ENCODE results near the gene BZW1.
A peak's percentile ranks its signal among the peaks of the same experiment; 100 is the strongest.
"Not testable (repeated sequence)": the region's sequence is repeated elsewhere in the genome, so short reads cannot be mapped to it uniquely, and the experiment has no call there.

BZW1 gene

DNA sequence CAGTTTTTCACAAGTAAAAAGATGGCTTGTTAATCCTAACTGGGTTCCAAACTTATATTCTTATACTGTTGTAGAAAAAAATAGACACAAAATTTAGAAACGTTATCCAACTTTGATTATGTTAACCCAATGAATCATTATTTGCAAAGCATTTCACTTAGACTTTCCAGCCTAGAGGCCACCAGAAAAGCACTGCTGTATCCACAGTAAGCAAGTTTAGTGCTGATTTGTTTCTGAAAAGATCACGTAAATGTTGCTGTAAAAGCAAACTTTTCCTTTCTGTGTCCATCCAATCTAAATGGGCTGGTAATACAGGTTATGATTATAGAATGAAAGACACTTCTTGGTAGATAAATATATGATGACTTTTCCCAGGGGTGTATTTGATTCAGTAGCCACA, 17.6 kb upstream of the BZW1 start:
- DNase-seq: no peak

- peak in 1 of 4 experiments; percentile 0 for DNase-seq
Observed at GRCh38 chr2:200795028-200795440, 16.7 kb upstream of the BZW1 start.

GRCh38 chr2:200796561-200796960, 15.1 kb upstream of the BZW1 start:
- no peak for DNase-seq

DNA sequence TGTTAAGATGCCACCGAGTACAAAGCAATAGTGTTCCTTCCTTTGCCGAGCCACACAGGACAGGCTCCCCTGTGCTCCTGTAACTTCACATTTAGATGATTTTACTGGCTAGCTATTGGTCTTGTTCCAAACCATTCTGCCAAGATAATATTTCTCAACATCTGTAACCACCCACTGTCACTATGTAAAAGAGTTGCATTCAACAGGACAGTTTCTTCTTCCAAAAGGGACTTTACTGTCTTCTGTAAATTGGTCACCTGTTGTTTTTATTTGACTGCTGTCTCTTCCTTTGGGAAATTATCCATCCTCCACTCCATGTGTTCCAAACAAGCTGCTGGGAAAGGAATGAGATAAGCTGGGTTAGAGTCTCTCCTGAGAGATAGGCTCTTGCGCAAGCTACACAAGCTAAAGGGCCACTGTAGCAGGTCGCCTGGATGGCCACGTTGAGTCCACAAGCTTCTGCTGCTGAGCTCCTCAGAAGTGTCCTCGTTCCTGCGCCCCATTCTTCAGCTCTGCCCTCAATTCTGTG, 14.4 kb upstream of the BZW1 start:
- no peak for DNase-seq

- no peak for DNase-seq
Observed at GRCh38 chr2:200798514-200798913, 13.2 kb upstream of the BZW1 start.

GRCh38 chr2:200800458-200800857, 11.3 kb upstream of the BZW1 start:
- DNase-seq: no peak

DNA sequence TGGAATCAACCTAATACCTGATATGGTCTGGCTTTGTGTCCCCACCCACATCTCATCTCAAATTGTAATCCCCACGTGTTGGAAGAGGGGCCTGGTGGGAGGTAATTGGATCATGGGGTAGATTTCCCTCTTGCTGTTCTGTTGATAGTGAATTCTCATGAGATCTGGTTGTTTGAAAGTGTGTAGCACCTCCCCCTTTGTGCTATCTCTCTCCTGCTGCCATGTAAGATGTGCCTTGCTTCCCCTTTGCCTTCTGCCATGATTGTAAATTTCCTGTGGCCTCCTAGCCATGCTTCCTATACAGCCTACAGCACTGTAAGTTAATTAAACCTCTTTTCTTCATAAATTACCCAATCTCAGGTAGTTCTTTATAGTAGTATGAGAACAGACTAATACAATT, 10.3 kb upstream of the BZW1 start:
- DNase-seq: not testable (repeated sequence)

DNA sequence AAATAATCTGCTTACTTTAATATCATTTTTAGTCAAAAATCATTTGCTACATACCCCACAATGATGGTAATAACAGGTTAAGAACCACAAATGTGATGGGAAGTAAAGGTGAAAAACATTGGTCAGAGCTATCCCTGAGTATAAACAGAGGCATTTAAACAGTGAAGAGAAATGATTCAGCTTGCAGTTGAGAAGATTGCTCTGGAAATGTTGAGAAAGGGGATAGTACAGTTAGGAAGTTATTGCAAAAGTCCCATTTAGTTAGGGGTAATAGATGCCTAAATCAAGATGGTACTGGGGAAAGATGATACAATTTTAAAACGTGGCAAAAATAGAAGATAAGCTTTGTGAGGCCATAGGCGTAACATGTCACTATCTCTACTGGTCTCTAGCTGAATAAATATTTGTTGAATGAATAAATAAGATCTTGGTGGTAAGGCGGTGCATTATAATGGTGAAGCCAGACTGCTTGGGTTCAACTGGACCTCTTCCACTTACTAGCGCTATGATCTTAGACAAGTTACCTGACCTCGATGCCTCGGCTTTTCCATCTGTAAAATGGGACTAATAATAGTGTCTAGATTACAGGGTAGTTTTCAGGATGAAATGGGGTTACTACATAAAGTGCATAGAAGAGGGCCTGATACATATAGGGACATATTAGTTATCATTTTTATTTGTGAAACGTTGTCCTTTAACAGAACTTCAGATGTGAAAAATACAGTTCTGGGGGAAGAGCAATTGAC, 2.0 kb upstream of the BZW1 start:
- DNase-seq: no peak

- DNase-seq: no peak
Observed at GRCh38 chr2:200810252-200810997, 1.3 kb upstream of the BZW1 start.

DNA sequence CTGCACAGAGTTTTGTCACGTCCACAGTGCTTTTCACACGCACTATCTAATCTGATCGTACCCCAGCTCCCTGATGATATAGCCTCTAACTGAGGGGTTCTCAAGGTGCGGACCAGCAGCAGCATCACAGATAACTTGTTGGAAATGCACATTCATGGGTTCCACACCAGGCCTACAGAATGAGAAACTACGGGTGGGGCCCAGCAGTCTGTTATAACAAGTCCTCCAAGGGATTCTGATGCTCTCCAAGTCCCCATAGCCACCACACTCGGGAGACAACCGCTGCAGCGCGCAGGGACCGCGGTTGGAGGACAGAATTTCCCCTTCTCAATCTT, 745 bp upstream of the BZW1 start:
- DNase-seq: no peak

- DNase-seq: peak in 3 of 4 experiments; percentile 15 to 57 (median 21)
Observed at GRCh38 chr2:200812122-200813022, 662 bp downstream of the BZW1 start.

GRCh38 chr2:200814276-200814815, 2.6 kb downstream of the BZW1 start:
- no peak for DNase-seq

GRCh38 chr2:200814917-200815316, 3.2 kb downstream of the BZW1 start:
- DNase-seq: no peak

DNA sequence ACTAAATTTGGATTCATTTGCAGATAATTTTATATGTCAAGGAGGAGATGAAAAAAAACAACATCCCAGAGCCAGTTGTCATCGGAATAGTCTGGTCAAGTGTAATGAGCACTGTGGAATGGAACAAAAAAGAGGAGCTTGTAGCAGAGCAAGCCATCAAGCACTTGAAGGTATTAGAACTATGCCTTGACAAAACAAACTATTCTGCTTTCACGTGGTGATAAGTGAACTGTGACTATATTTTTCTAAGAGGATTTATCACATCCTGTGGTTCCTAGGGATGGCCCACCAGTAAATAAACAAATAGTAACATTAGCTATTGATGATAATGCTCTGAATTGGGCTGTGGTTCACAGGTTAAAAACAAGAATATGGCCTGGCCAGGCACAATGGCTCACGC, 7.0 kb downstream of the BZW1 start:
- not testable (repeated sequence) for DNase-seq

GRCh38 chr2:200820573-200821234, 9.0 kb downstream of the BZW1 start:
- no peak for DNase-seq

- DNase-seq: no peak
Observed at GRCh38 chr2:200821686-200822245, 10.1 kb downstream of the BZW1 start.

DNA sequence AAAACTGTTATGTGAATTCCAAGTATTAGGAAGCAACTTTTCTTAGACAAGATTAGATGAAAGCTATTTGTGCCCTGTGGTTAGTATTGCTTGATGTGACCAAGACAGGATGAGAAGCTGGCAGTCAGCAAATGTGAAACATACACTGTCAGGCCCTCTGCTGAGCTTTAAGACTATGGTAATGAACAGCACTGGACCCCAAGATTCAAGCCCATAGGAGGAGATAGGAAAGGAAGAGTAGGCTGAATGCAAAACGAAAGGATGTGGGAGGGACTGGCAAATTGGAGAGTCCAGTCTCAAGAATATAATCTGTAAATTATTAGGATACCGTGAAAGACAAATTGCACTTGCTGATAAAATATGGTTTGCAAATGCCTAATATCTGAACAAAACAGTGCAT, 16.4 kb downstream of the BZW1 start:
- no peak for DNase-seq

GRCh38 chr2:200828572-200829257, 17.0 kb downstream of the BZW1 start:
- no peak for DNase-seq

GRCh38 chr2:200829258-200829655, 17.5 kb downstream of the BZW1 start:
- no peak for DNase-seq

GRCh38 chr2:200834701-200835100, 23.0 kb downstream of the BZW1 start:
- DNase-seq: no peak

DNA sequence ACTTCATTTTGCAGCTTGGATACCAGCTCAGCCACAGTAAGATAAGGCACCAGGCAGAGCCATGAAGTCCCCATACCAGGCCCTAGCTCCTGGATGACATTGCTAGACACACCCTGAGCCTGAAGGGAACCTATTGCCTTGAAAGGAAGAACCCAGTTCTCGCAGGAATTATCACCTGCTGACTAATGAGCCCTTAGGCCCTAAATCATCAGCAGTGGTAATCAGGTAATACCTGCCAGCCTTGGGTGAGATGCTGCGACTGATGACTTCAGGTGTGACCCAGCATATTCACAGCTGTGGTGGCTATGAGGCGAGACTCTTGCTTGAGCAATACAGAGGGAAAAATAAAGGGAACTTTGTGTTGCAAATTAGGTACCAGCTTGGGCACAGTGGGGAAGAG, 27.8 kb downstream of the BZW1 start:
- DNase-seq: no peak
